T-cell (primary cell): ENCODE results near the gene TMEM164. TPM values are rescaled to one million over a fixed set of nuclear protein-coding genes. Genes with fewer than 3 reads are reported as not detected.
A peak's percentile ranks its signal among the peaks of the same experiment; 100 is the strongest.
"Not testable (repeated sequence)": the region's sequence is repeated elsewhere in the genome, so short reads cannot be mapped to it uniquely, and the experiment has no call there.

Experiments used
- ATAC-seq, 4 experiments: fragments of 200-7000 bp in 3 of 4; fragments of 150-1000 bp in 1 of 4; cut with Tn5 transposase; replicated peaks in 1 of 4; 1 replicate in 3 of 4; 2 replicates in 1 of 4; pipeline ENCODE4 v1.10.0; 2021; ENCODE audit warnings: moderate library complexity in 3 of 4, mild to moderate bottlenecking in 2 of 4, moderate number of reproducible peaks in 1 of 4
- CTCF ChIA-PET, 2 donors: fragments of 300-600 bp; sonication (Branson Sonifier 250); formaldehyde crosslinking; loops; one replicate each; lab custom pipeline; 2022; ENCODE audit warnings: antibody characterized with exemption in 2 of 2; lab: Charles Lee
- POLR2A ChIA-PET, 2 donors: fragments of 300-600 bp; sonication (Branson Sonifier 250); formaldehyde crosslinking; loops; one replicate each; lab custom pipeline; 2022; ENCODE audit warnings: antibody characterized with exemption in 2 of 2; lab: Charles Lee
- DNase-seq, 35 experiments: peaks; one replicate each; pipeline versions ENCODE4 v3.0.0 to v3.0.0-alpha.2; 2013 to 2023
- H3K27ac ChIP-seq: one replicate; pipeline ENCODE4 v1.5.1; 2013; ENCODE audit warnings: low read length
- H3K27me3 ChIP-seq, 2 experiments: replicated peaks in 1 of 2; 1 replicate in 1 of 2; 2 replicates in 1 of 2; pipeline versions ENCODE4 v1.6.1 to v1.7.0; 2013; ENCODE audit warnings: low read length in 1 of 2, mixed read lengths in 1 of 2; ENCODE audit not compliant: control insufficient read depth in 2 of 2, insufficient read depth in 2 of 2; ENCODE audit errors: extremely low read depth in 1 of 2
- H3K36me3 ChIP-seq, 2 donors: 1 replicate in 1 of 2; 2 replicates in 1 of 2; pipeline versions ENCODE4 v1.6.1 to v1.7.0; 2013; ENCODE audit warnings: low read length in 1 of 2; ENCODE audit not compliant: control insufficient read depth in 2 of 2, insufficient read depth in 1 of 2; ENCODE audit errors: extremely low read depth in 1 of 2
- H3K4me1 ChIP-seq, 2 experiments: 1 replicate in 1 of 2; 2 replicates in 1 of 2; pipeline versions ENCODE4 v1.6.1 to v1.7.0; 2013; ENCODE audit warnings: low read length in 2 of 2, mixed read lengths in 1 of 2; ENCODE audit not compliant: insufficient read depth in 2 of 2, control insufficient read depth in 1 of 2; ENCODE audit errors: extremely low read depth in 1 of 2
- H3K4me3 ChIP-seq, 2 donors: 1 replicate in 1 of 2; 2 replicates in 1 of 2; pipeline versions ENCODE4 v1.5.1 to v1.7.0; 2013; ENCODE audit warnings: mild to moderate bottlenecking in 2 of 2, low read length in 1 of 2, moderate library complexity in 1 of 2; ENCODE audit not compliant: control insufficient read depth in 1 of 2; ENCODE audit errors: extremely low read depth in 1 of 2
- H3K9me3 ChIP-seq: 2 replicates; pipeline ENCODE4 v1.7.0; 2013
- H3K27ac Mint-ChIP-seq, 2 donors: one replicate each; pipeline ENCODE4 v1.8.0; 2020 to 2021; ENCODE audit warnings: mild to moderate bottlenecking in 2 of 2, mixed read lengths in 2 of 2
- H3K27me3 Mint-ChIP-seq, 2 donors: one replicate each; pipeline ENCODE4 v1.8.0; 2021 to 2022; ENCODE audit warnings: mixed read lengths in 2 of 2
- H3K36me3 Mint-ChIP-seq: one replicate; pipeline ENCODE4 v1.8.0; 2021; ENCODE audit warnings: mixed read lengths
- H3K4me1 Mint-ChIP-seq, 3 donors: one replicate each; pipeline ENCODE4 v1.8.0; 2020 to 2022; ENCODE audit warnings: mixed read lengths in 3 of 3, mild to moderate bottlenecking in 1 of 3
- H3K4me3 Mint-ChIP-seq, 3 donors: one replicate each; pipeline ENCODE4 v1.8.0; 2020 to 2022; ENCODE audit warnings: mild to moderate bottlenecking in 3 of 3, mixed read lengths in 3 of 3, moderate library complexity in 3 of 3
- H3K9me3 Mint-ChIP-seq, 3 donors: one replicate each; pipeline ENCODE4 v1.8.0; 2020 to 2022; ENCODE audit warnings: mixed read lengths in 3 of 3
- WGBS: methylation state at CpG from one replicate; pipeline ENCODE4 v1.1.5; 2013; ENCODE audit warnings: missing lambda C conversion rate; ENCODE audit not compliant: insufficient coverage; 5-methylcytosine and 5-hydroxymethylcytosine counted together
- total RNA-seq, 35 experiments: library from RNA in 6 of 35; stranded (reverse) in 6 of 35; fragments of 120-200 nt in 1 of 35; gene quantifications; one replicate each; pipeline versions ENCODE4 v1.2.1 to v1.2.4 and lab custom pipeline; 2013 to 2026

The TMEM164 gene
- total RNA-seq, 5 donors from 2014 or later (not counting 1 experiment from before 2014, with no cell fraction given): 16.9 to 20.6 (median 19.8) TPM

DNA sequence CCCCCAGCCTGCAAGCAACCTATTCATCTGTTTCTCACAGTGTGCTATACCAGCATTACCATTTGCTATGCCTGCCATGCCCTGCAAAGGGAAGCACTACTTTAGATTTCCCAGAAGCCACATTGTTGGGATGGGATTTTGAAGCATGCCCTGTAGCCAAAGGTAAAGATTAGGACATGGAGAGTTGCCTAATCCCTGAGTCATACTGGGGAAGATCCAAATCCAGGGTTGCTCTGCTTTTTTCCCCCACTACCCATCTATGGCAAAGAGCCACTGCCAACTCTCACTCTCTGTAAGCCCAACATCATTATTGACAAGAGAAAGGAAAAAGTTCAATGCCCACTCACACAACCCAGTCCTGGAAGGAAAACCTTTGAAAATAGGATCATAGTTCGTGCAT, 36.7 kb upstream of the TMEM164 start:
- Histone ChIP-seq H3K27me3 (no peaks in the 10 kb centered on the region), H3K4me3 (no peak overlapping the region), H3K4me1 (no peaks in the 10 kb centered on the region), H3K27ac (no peak overlapping the region), H3K36me3 (no peaks in the 10 kb centered on the region), H3K9me3 (no peaks in the 10 kb centered on the region)
- no peak overlapping the region for H3K4me3 Mint-ChIP-seq
- no CpG with 5 or more reads among the region's 1 CpG for WGBS
- DNase-seq: no peak
- no peaks in the 10 kb centered on the region for H3K9me3 Mint-ChIP-seq
- no peaks in the 10 kb centered on the region for H3K4me1 Mint-ChIP-seq
- POLR2A ChIA-PET: no interaction called here
- no peaks in the 10 kb centered on the region for H3K36me3 Mint-ChIP-seq
- CTCF ChIA-PET: no interaction called here
- H3K27ac Mint-ChIP-seq: no peak overlapping the region
- no peak for ATAC-seq
- H3K27me3 Mint-ChIP-seq: no peaks in the 10 kb centered on the region

- ChIA-PET POLR2A (no interaction called here), CTCF (no interaction called here)
- Histone ChIP-seq H3K36me3 (no peaks in the 10 kb centered on the region), H3K27me3 (no peaks in the 10 kb centered on the region), H3K4me1 (no peaks in the 10 kb centered on the region), H3K27ac (no peak overlapping the region), H3K4me3 (no peak overlapping the region), H3K9me3 (no peaks in the 10 kb centered on the region)
- Mint-ChIP-seq H3K4me1 (no peaks in the 10 kb centered on the region), H3K36me3 (no peaks in the 10 kb centered on the region), H3K9me3 (no peaks in the 10 kb centered on the region), H3K4me3 (no peak overlapping the region), H3K27me3 (peaks cover 0 to 5% of the 10 kb centered on the region in 2 donors), H3K27ac (no peak overlapping the region)
- ATAC-seq (no peak), DNase-seq (no peak)
- WGBS: no CpG with 5 or more reads among the region's 3 CpGs
Observed at GRCh38 chrX:109967156-109967555, 35.8 kb upstream of the TMEM164 start.

- no CpG with 5 or more reads among the region's 4 CpGs for WGBS
- H3K27me3 ChIP-seq, CTCF ChIA-PET, H3K4me1 ChIP-seq, H3K27ac Mint-ChIP-seq, H3K36me3 Mint-ChIP-seq, H3K27ac ChIP-seq, H3K4me1 Mint-ChIP-seq, H3K27me3 Mint-ChIP-seq, DNase-seq, H3K4me3 Mint-ChIP-seq, H3K9me3 Mint-ChIP-seq, ATAC-seq, H3K36me3 ChIP-seq, H3K9me3 ChIP-seq, H3K4me3 ChIP-seq: not testable (repeated sequence)
- POLR2A ChIA-PET: interaction anchor here (0.5 to 0.7 kb wide), 2 partner anchors 9 to 205 kb away, joined by 3 read pairs; no protein-coding TSS in a partner anchor
Observed at GRCh38 chrX:109970841-109971240, 32.1 kb upstream of the TMEM164 start.

DNA sequence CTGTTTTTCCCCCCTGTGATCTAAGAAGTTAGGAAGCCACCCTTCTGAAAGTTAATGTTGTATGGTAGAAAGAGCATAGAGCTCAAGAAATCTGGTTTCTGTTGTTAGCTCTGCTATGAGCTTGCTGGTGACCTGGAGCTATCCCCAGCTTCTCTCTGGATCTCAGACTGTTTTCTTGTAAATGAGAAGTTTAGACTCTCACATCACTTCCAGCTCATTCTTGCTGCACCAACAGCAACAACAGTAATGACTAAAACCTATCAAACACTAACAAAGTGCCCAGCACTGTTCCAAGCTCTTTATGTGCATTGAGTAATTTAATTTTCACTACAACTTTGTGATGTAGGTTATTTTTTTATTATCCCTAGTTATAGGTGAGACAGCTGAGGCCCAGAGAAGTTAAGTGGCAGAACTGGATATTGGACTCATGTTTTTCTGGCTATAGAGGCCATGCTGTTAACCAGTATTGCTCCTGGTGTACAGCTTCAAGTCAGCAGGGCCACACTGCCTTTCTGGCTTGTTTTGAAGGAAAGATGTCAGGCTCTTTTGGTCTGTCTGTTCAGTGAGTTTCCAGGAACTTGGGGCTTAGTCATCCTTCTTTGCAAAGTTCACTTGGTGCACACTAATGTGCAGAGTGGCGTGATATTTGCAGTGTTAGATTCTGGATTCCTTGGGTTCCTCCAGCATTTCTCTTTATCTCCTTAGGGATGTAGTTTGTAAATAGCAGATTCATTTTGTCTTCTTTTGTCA, 27.8 kb upstream of the TMEM164 start:
- DNase-seq: no peak
- no peaks in the 10 kb centered on the region for H3K36me3 ChIP-seq

GRCh38 chrX:109985210-109985609, 17.7 kb upstream of the TMEM164 start:
- Mint-ChIP-seq H3K27me3 (peaks cover 0 to 12% of the 10 kb centered on the region in 2 donors), H3K4me1 (peaks cover 7 to 11% (median 9%) of the 10 kb centered on the region in 3 donors)
- H3K27me3 ChIP-seq, H3K27ac ChIP-seq, POLR2A ChIA-PET, H3K27ac Mint-ChIP-seq, DNase-seq, H3K36me3 ChIP-seq, H3K9me3 ChIP-seq, H3K4me3 Mint-ChIP-seq, H3K4me3 ChIP-seq, H3K4me1 ChIP-seq, ATAC-seq, H3K9me3 Mint-ChIP-seq, CTCF ChIA-PET, H3K36me3 Mint-ChIP-seq: not testable (repeated sequence)
- WGBS: no CpG with 5 or more reads among the region's 4 CpGs

More for the DNA sequence above, 27.8 kb upstream of the TMEM164 start:
- H3K27me3 ChIP-seq: peaks cover 0 to 2% of the 10 kb centered on the region in 2 experiments
- H3K36me3 Mint-ChIP-seq: no peaks in the 10 kb centered on the region
- peaks cover 6 to 22% of the 10 kb centered on the region in 2 donors for H3K27me3 Mint-ChIP-seq
- no peak overlapping the region for H3K27ac ChIP-seq
- H3K4me1 Mint-ChIP-seq: peaks cover 0 to 5% (median 0%) of the 10 kb centered on the region in 3 donors
- no peak overlapping the region for H3K4me3 ChIP-seq
- no peak overlapping the region for H3K27ac Mint-ChIP-seq
- H3K4me1 ChIP-seq: no peaks in the 10 kb centered on the region
- peak in 1 of 4 experiments; percentile 26 for ATAC-seq
- no peaks in the 10 kb centered on the region for H3K9me3 ChIP-seq
- ChIA-PET POLR2A (interaction anchor here in 1 of 2 donors (0.7 kb wide), 1 partner anchor 1493 kb away, joined by 10 read pairs; no protein-coding TSS in a partner anchor), CTCF (interaction anchor here in 1 of 2 donors (0.6 kb wide), 1 partner anchor 82 kb away, joined by 4 read pairs; no protein-coding TSS in a partner anchor)
- WGBS: no CpG with 5 or more reads among the region's 1 CpG
- no peaks in the 10 kb centered on the region for H3K9me3 Mint-ChIP-seq
- no peak overlapping the region for H3K4me3 Mint-ChIP-seq

GRCh38 chrX:109987884-109988283, 15.0 kb upstream of the TMEM164 start:
- DNase-seq: no peak
- ChIA-PET POLR2A (no interaction called here), CTCF (interaction anchor here in 1 of 2 donors (0.7 kb wide), 1 partner anchor 279 kb away, joined by 5 read pairs; no protein-coding TSS in a partner anchor)
- Mint-ChIP-seq H3K27ac (no peak overlapping the region), H3K27me3 (peaks cover 0 to 13% of the 10 kb centered on the region in 2 donors), H3K9me3 (no peaks in the 10 kb centered on the region), H3K36me3 (no peaks in the 10 kb centered on the region), H3K4me1 (peaks cover 11 to 30% (median 23%) of the 10 kb centered on the region in 3 donors), H3K4me3 (no peak overlapping the region)
- WGBS: 90% methylated on average over 2 of the region's 2 CpGs
- no peak for ATAC-seq
- Histone ChIP-seq H3K9me3 (no peaks in the 10 kb centered on the region), H3K4me3 (no peak overlapping the region), H3K36me3 (no peaks in the 10 kb centered on the region), H3K27me3 (no peaks in the 10 kb centered on the region), H3K4me1 (peaks cover 0 to 11% of the 10 kb centered on the region in 2 experiments), H3K27ac (no peak overlapping the region)
